Smooth muscle cell of the umbilical artery (primary cell): ENCODE data around the gene IRX3. TPM values are rescaled to one million over a fixed set of nuclear protein-coding genes. Genes with fewer than 3 reads are reported as not detected.

Source experiments
- total RNA-seq: library from RNA; depleted of rRNA; stranded (reverse); fragments of >200 nt; gene quantifications from 2 replicates; pipeline ENCODE4 v1.2.3, GENCODE V29; 2014

Gene IRX3
- total RNA-seq: 0.32 and 1.8 TPM in 2 replicates

GRCh38 chr16:54286366-54287130 lies at the start of gene IRX3:
Gene IRX3, minus strand, starts transcription at chr16:54286787. Its CDS starts 737 bp downstream, at chr16:54286050.

